Measurements from ENCODE around the gene DNAJB11.
A peak's percentile ranks its signal among the peaks of the same experiment; 100 is the strongest.
"Not testable (repeated sequence)": the region's sequence is repeated elsewhere in the genome, so short reads cannot be mapped to it uniquely, and the experiment has no call there.

The DNAJB11 gene

DNA sequence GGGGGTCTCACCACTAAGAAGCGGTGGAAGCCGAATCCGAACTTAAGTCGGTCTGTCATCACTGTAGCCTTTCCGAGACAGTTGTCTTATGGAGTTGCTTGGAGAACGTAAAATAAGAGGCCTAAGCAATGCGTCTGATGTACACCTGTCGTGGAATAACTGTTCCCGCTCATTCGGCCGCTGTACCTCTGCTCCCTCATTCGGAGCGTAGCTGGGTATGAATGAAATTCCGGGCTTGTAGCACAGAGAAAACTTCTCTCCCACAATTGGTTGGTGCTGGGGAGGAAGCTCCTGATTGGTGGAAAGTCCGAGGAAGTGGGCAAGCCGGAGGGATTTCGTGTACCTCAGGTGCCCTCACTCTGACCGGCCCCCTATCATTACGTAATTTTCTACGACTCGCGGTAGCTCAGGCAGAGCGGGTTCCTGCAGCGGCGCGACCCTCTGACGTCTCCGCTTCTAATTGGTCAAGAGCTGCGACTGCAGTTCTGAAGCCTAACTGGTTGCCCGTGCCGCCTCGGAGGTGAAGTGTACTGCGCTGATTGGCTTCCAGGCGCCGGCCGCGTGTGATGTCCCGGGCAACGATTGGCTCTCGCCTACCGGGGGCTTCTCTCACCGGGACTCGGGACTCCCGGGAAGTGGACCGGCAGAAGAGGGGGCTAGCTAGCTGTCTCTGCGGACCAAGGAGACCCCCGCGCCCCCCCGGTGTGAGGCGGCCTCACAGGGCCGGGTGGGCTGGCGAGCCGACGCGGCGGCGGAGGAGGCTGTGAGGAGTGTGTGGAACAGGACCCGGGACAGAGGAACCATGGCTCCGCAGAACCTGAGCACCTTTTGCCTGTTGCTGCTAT, at the start of gene DNAJB11:
Gene DNAJB11 (plus strand): TSS at position 625 of the 845 bp plus-strand sequence. CDS start 178 bp downstream, at position 803.
- DNase-seq: peak; percentile 100

DNA sequence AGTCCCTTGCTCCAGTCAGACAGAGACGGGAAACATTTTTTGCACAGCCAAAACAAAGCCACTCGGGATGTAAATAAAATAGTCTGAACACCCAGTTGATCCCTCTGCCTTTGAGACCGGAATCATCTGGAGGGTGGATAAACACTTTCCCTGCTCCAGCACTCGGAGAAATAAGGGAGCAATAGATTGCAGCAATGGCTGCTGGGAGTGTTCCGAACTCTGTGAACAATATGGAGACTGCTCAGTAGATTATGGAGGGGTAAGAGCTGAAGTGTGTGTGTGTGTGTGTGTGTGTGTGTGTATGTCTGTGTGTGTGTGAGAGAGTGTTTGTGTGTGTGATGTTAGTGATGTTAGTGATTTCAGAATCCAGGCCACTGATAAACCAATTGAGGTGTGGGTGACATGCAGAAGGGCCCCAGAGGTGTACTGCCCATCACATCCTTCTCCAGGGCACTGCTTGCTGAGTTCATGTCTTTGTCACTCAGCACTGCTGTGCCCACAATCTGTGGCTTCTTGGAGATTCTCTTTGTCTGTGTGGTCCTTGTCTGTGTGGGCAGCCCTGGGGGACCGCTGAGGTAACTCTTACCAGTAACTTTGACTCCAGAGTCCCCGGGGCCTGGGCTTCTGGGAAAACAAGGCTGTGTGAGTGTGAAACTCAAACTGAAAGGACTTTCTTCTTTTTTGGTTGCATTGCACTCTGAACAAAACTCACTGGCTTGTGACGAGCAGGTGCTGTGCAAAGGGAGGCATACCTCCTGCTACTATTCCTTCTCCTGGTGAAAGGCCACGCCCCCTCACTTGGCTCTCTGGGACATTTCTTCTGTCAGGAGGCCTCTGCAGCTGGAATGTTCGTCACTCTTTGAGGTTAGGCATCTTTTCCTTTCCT, 49.3 kb upstream of the DNAJB11 start:
- peak; percentile 90 for DNase-seq

DNA sequence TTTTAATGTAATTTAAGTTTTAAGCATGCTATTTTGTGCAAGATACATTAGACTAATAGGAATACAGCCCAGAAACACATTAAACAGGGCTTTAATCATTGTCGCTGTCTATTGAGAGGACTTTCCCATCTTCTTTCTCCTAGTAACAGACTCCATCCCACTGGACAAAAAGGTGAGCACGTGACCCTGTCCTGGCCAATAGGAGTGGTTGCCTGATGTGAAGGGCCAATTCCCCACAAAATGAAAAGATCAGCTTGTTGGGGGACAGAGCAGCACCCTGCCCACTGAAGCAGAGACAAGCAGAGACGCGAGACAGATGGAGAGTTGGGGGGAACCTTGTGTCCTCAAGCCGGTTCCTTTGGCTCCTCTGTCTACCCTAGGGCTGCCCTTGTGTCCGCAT, 47.5 kb upstream of the DNAJB11 start:
- DNase-seq: no peak

DNA sequence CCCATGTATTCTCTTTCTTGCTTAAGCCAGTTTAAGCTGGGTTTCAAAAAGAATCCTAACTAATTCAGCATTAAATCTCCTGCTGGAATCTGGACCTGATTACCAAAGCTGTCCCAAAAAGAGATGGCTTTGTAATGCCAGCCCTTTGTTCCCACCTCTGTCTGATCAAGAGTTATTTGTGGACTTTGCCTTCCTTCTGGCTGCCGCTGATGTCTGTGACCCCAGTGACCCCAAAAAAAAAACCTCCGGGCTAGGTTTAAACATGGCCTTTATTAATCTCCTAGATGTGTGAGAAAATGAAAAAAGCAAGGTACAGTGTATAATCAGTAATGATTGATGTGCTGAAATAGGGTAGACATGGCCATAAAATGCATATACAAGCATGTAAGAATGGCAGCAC, 47.1 kb upstream of the DNAJB11 start:
- no peak for DNase-seq

DNA sequence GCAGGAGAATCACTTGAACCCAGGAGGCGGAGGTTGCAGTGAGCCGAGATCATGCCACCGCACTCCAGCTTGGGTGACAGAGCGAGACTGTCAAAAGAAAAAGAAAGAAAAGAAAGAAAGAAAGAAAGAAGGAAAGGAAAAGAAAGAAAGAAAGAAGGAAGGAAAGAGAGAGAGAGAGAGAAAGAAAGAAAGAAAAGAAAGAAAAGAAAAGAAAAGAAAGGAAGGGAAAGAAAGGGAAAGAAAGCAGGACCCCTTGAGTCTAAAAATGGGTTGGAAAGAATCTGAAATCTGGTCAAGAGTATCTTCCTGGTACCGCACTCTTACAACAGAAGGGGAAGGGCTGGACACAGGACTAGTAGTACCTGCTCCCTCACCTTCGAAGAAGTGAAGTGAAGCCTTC, 45.9 kb upstream of the DNAJB11 start:
- no peak for DNase-seq

DNA sequence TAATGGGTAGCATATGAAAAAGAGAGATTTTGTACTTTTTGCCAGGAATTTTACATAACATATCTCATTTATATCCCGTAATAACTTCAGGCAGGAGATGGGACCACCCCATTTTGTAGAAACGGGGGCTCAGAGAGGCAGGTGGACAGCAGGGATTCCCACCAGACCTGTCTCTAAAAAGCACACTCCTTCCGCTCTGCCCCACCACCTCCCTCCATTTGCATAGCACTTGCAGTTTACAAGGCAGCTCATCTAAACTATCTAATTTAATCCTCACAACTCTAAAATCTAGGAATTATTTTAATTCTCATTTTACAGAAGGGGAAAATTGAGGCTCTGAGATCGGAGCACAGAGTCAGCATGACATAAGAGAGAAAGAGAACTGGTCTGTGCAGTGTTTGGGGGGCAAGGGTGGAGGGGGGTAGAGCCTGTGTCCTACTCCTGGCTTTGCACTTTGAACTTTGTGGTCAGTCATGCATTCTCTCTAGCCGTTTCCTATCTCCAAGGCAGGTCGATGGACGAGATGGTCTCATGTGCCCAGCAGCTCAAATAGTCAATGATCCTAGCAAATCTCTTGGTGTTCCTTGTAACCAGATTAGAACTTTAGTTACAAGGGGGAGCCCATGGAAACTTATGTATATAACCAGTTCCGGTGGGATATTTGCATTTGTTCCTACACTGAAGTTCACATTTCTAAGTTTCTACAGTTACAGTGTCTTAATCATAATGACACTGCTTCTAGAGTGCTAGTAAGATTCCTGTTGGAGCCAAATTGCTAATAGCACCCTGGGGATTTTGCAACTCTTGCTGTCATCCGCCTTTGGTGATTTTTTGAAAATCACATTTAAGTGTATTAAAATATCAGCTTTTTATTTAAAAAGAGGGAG, 44.9 kb upstream of the DNAJB11 start:
- DNase-seq: no peak

DNA sequence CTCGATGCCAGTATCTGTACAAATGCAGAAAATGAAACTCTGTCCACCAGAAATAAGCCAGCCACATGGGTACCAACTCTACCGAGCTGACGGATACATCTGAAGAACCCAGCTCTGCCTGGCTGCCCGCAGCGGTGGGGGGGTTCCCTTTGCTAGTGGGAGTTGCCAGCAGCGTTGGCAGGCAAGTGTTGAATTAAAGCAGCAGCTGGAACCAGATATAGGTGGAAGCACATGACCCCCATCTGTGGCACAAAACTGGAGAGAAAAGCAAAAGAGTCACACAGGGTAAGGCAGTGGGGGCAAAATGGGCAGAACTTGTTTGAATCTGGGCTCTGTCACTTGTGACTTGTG, 44.3 kb upstream of the DNAJB11 start:
- DNase-seq: no peak

DNA sequence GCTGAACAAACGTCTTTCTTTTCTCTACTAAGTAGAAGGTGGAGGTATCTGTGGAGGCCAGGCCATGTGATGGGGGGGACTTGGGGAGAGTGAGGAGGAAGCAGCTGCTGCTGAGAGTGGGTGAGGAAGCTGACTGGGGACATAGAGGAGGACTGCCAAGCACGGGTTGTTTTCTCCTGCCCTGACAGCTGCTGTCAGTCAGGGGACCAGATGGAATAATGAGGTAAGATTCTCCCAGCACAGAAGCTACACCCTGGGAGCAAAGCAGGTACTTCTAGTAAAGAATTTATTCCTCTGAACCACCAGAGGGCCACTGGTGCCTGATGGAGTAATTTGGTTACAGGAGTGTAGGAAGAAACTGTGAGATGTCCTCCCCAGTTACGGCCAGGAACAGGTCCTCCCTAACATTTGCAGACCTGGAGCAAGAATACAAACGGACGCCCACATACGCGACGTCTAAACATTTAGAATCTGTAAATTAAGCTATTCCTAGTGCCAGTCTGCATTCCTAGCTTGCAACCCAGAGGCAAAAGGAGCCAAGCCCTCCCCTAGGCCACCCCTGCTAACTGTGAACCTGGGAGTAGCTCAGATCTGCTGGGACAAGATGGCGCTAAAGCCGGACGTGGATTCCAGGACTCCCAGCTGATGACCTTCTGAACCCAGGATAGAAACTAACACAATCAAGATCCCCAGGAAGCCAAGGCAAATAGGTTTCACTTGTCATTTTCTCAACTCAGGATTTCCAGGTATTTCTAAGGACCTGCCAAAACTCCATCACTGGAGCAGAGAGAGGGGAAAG, 41.1 kb upstream of the DNAJB11 start:
- no peak for DNase-seq

DNA sequence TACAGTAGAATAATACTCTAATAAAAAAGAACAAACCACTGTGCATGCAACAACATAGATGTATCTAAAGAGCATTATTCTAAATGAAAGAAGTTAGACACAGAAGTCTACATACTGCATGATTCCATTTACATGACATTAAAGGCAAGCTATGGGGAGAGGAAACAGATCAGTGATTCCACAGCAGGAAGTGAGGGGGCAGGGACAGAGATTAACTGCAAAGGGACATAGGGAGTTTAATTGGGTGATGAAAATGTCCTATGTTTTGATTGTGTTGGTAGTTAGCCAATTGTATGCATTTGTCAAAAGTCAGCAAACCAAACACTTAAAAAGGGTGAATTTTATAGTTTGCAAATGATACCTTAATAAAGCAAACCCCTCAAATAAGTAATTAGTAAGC, 40.1 kb upstream of the DNAJB11 start:
- DNase-seq: no peak

DNA sequence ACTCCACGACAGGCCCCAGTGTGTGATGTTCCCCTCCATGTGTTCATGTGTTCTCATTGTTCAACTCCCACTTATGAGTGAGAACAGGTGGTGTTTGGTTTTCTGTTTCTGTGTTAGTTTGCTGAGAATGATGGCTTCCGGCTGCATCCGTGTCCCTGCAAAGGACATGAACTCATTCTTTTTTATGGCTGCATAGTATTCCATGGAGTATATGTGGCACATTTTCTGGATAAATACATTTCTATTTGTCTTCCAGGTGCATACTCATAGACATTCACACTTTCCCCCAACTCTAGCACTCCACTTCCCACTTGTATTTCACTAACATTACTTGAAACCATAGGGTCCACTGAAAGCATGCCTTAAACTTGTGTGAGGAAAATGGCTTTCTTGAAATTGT, 38.8 kb upstream of the DNAJB11 start:
- DNase-seq: not testable (repeated sequence)

DNA sequence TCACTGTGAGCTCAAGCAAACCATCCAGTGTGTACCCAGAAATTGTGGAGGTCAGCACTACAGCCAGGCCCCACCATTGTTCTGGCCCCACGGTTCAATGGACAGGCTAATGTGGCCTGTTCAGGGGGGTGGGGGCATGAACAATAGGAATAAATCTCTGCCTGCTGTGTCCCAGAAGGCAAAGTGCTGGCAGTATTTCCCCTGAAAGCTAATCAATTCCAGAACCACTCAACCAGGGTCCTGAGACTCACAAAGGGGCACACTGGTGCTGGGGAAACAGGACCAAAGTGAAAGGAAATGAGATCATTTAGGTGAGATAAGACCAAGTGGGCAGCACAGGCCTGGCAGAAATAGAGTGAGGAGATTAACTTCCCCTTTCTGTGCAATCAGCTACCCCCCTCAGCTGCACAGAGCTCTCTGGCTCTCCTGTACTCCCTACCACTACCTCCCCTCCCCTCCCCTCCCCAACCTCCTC, 37.9 kb upstream of the DNAJB11 start:
- no peak for DNase-seq

DNA sequence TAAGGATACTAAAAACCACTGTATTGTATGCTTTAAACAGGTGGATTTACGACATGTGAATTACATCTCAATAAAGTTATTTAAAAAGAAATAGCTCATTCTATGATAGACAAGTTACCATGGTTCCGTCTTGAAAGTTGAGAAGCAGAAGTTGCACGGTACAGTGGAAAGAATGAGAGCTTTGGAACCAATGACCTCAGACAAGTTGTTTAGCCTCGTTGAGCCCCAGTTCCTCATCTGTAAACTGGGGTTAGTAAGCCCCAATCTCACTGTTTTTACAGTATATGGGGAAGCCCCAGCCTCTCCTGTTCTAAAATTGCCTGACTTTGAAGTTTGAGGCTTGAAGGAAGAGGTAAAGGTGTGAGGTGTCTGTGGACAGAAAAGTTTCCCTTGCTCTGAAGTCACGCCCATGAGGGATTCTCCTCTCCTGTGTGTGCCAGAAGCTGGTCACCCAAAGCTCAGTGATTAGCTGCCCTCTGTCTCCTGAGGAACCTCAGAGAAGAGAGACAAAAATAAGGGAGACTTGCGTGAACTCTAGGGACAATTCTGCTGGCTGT, 36.3 kb upstream of the DNAJB11 start:
- peak; percentile 88 for DNase-seq

DNA sequence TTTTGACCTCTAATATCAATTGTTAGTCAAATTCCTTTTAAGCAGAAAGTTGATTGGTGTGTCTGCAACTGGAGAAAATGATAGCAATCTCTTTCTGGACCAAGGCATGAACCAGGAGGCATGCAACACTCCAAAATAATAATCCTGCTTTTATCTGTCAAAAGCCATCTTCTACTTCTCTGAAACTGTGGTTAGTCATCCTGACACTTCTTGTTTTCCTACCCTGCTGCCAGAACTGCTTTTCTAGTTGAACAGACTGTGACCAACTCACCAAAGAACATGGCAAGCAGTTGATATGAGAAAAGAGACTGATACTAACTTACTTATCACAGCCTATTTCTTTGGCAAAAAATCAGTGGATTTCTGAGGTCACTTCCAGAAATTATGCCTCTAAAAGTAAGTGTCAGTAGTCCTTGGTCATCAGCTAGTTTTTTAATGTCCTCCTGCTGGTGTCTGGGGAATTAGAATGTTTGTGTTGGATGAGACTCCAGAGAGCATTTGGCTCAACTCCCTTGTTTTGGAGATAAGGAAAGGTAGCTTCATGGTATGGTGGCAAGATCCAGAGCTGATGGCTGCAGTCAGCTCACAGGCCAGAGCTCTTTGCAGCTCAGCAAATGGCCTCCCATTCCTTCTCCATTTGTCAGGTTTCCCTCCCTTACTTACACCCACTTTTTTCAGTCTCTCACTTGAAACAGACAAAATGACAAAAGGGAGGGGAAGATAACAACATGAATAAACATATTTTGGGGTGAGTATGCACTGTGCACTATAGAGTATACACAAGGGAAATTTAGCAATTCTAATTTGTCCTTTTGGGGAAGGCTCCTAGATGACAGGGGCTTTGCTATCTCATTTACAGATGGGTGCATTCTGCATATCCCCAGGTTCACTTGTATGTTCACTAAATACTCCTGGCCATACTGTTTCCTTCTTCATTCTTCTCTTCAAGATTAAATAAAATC, 33.4 kb upstream of the DNAJB11 start:
- peak; percentile 74 for DNase-seq

DNA sequence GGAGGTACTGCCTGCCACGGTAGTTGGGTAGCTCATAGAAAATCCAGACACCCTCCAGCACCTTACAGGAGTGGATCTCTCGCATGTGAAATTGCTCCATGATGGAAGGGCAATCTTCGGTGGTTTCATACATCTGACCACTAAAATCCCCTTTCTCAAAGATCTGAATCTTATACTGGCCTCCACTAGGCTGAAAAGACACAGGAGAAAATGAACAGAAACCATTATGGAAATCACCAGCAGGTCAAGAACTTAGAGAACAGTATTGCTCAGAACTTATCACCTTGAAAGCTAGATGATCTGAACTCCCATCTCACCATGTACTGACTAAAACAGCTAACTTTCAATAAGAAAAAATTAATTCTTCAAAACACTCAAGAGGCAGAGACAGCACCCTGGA, 31.7 kb upstream of the DNAJB11 start:
- no peak for DNase-seq

DNA sequence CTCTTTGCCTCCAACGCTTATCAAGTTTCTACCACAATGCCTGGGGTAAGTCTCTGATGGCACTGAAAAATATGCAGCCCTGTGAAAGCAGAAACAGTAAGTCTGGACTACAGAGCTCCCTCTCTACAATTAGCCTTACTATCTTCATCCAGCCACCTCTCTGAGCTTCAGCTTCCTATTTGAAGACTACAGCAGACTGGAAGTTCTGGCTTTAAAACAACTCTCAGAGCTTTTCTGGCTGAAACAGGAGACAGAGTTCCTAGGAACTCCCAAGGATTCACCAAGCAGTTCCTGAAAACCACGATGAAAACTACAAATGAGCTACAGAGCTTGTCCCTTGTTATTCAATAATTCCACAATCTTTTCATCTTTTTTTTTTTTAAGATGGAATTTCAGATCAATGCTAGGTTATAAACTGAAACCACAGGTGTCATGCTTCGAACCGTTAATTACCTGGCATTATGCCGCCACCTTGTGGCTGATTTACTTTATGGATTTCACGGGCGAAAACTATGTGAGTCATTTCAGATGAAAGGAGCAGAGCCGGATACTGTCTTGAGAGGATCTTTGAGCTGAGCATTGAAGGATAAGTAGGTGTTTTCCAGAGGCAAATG, 30.2 kb upstream of the DNAJB11 start:
- peak; percentile 90 for DNase-seq

DNA sequence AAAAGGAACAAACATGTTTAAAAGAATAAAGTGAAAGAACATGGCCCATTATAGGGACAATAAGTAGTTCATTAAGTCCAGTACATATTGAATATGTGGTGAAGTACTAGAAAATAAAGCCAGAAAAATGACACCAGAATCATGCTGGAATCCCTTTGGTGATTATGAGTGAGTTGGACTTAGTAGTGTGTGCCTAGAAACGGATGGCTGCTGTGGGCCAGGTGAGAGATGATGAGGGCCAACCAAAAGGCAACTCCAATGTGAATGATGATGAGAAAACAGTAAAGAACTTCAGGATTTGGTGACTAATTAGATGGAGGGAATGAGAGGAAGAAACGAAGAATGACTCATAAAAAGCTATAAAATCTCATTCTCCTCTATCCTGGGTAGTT, 29.7 kb upstream of the DNAJB11 start:
- no peak for DNase-seq

DNA sequence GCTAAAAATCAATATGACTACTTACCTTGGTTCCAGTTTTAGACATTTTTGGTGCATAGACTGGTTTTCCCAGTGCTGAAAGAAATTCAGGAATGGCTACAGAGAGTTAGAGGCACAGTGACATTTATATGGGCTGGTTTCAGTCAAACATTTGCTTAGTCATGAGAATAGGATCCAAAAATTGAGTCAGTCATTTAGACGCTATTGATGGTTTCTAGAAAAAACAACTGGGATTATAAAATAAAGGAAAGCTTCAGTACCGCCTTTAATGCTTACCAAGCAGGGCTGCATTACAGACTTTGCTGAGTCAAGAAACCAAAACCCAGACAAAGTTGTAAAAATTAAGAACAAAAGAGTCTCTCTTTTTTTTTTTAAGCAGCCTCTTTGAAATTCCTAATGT, 26.2 kb upstream of the DNAJB11 start, which contains the start of gene CRYGS:
Gene CRYGS (minus strand): TSS at position 100 of the 400 bp plus-strand sequence. CDS start 54 bp downstream, at position 46.
- DNase-seq: no peak

DNA sequence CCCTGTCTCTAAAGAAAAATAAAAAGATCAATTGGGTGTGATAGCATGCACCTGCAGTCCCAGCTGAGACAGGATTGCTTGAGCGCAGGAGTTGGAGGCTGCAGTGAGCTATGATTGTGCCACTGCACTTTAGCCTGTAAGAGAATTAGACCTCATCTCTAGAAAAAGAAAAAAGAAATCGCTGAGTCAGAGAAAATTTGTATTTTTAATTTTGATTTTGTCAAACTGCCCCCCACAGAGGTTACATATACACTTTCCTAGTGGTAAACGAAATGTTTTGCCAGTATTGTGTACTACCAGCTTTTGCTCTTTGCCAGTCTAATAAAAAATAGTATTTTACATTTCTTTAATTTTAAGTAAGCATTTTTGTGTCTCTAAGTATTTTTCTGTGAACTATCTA, 21.0 kb upstream of the DNAJB11 start:
- DNase-seq: no peak

DNA sequence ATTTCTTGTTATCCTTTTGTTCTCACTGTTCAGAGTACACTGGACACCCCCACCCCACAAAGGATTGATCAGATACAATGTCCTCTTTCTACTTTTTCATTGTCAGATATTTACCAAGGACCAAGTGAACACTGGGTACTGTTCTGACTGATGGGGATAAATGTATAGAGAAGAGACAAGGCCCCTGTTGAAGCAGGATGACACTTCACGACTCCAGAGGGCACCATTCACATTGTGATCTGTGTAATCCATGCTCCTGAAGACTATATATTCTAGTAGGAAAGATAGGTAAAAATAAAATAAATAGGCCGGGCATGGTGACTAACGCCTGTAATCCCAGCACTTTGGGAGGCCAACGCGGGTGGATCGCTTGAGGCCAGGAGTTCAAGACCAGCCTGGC, 19.1 kb upstream of the DNAJB11 start:
- no peak for DNase-seq

Measured in activated CD4-positive, alpha-beta T cell treated with anti-CD3 and anti-CD28 coated beads, Interleukin-10, Interleukin-2, amounts not matched to agents 100 ng/mL and 50 ng/mL, durations not matched to agents 16 hours and 8 hours (primary cell).